HCT116 (cell line): Measurements from ENCODE around the gene ALDH7A1.

ENCODE experiments used
- CTCF ChIP-seq, 3 experiments: fragments of 200-600 bp in 1 of 3; sonication (generic) in 1 of 3; IDR thresholded peaks in 2 of 3; conservative IDR thresholded peaks in 1 of 3; 2 replicates each; pipeline ENCODE4 v1.5.1; 2012 to 2017; ENCODE audit warnings: low read depth in 2 of 3, low read length in 2 of 3, antibody characterized with exemption in 1 of 3, borderline replicate concordance in 1 of 3, control low read depth in 1 of 3, mild to moderate bottlenecking in 1 of 3, mixed read lengths in 1 of 3, mixed run types in 1 of 3, moderate library complexity in 1 of 3; ENCODE audit not compliant: insufficient read depth in 1 of 3
- EZH2 ChIP-seq: fragments of 200-600 bp; sonication (generic); IDR thresholded peaks from 2 replicates; pipeline ENCODE4 v1.6.1; 2017; ENCODE audit warnings: antibody characterized with exemption, mixed run types
- POLR2A ChIP-seq: IDR thresholded peaks from 2 replicates; pipeline ENCODE4 v1.7.0; 2011; ENCODE audit warnings: borderline replicate concordance; ENCODE audit not compliant: insufficient read depth, insufficient read length; ENCODE audit errors: extremely low read depth
- POLR2AphosphoS5 ChIP-seq: IDR thresholded peaks from 2 replicates; pipeline ENCODE4 v1.6.1; 2011; ENCODE audit warnings: mild to moderate bottlenecking, low read depth, low read length, moderate library complexity
- RAD21 ChIP-seq: IDR thresholded peaks from 2 replicates; pipeline ENCODE4 v1.6.1; 2012; ENCODE audit warnings: low read depth, mild to moderate bottlenecking
- REST ChIP-seq: IDR thresholded peaks from 2 replicates; pipeline ENCODE4 v1.6.1; 2012; ENCODE audit warnings: low read depth
- SP1 ChIP-seq: IDR thresholded peaks from 2 replicates; pipeline ENCODE4 v1.6.1; 2012; ENCODE audit warnings: low read depth
- SRF ChIP-seq: IDR thresholded peaks from 2 replicates; pipeline ENCODE4 v1.6.1; 2012; ENCODE audit warnings: low read depth
- YY1 ChIP-seq: IDR thresholded peaks from 2 replicates; pipeline ENCODE4 v1.6.1; 2011; ENCODE audit warnings: low read length, low read depth, moderate library complexity, mild to moderate bottlenecking; ENCODE audit not compliant: insufficient replicate concordance; ENCODE audit errors: extremely low read depth

DNA sequence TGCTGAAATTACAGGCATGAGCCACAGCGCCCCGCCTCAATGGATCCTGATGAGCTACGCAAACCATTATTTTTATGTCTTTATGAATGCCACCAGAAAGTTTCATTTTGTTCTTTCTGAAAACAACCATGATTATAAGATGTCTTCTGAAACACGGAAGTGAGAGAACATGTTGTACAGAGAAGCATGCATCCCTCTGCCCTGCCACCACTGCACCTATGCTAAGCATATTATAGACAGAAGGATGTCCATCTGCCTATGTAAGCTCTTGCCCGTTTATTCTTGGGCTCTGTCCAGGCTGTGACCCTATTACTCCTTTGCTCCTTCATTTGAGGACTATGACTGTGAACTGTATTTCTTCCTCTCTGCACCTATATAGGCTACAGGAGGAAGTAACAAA lies 97.5 kb downstream of the ALDH7A1 start:
- TF ChIP-seq POLR2A: no peak
- TF ChIP-seq CTCF (IDR thresholded peaks at IDR 0.05 in 2 of 3, conservative IDR thresholded peaks at IDR 0.05 in 1 of 3; ENCODE audit: borderline replicate concordance in 1 of 3, insufficient read depth in 1 of 3, low read depth in 2 of 3, low read length in 2 of 3): no peak
- TF ChIP-seq RAD21: no peak
- TF ChIP-seq POLR2AphosphoS5: no peak
- no peak for TF ChIP-seq SRF
- TF ChIP-seq YY1: no peak
- TF ChIP-seq EZH2: no peak
- no peak for TF ChIP-seq REST
- no peak for TF ChIP-seq SP1
